Measurements from ENCODE around the gene TRIM24. TPM values are rescaled to one million over a fixed set of nuclear protein-coding genes. Genes with fewer than 3 reads are reported as not detected.

The TRIM24 gene
- total and polyA plus RNA-seq, 10 of the 15 experiments (the other 5 are each of a cell fraction or from before 2014, with no cell fraction given) = 4.6 to 23.5 (median 13.6) TPM

- TF ChIP-seq CHD1 (IDR thresholded peaks at IDR 0.05; ENCODE audit: low read depth, low read length) (no peak), PAX8 (IDR thresholded peaks at IDR 0.05) (no peak), IKZF1 (conservative IDR thresholded peaks at IDR 0.05) (no peak), ZBTB4 (CRISPR knock-in tag; IDR thresholded peaks at IDR 0.05) (no peak), ATF7 (IDR thresholded peaks at IDR 0.05; ENCODE audit: low read depth) (no peak), MLLT1 (IDR thresholded peaks at IDR 0.05) (no peak)
These were observed 150.7 kb downstream of the TRIM24 start (continued) for GRCh38 chr7:138610671-138611170.

- BruUV-seq (replicated peaks) = no TSS peak
- Histone ChIP-seq H2AFZ (ENCODE audit: control insufficient read depth, low read depth, low read length) (no peak overlapping the region), H3K4me1 (ENCODE audit: control insufficient read depth, insufficient read depth, low read length) (no peaks in the 10 kb centered on the region), H3K27me3 (replicated peaks in 1 of 2; ENCODE audit: control insufficient read depth in 2 of 2, insufficient read depth in 2 of 2, low read length in 1 of 2) (no peaks in the 10 kb centered on the region), H3K36me3 (ENCODE audit: control insufficient read depth in 2 of 2, insufficient read depth in 2 of 2, low read length in 1 of 2) (no peaks in the 10 kb centered on the region), H3K4me2 (ENCODE audit: control insufficient read depth, insufficient read depth) (no peak overlapping the region), H4K20me1 (ENCODE audit: control insufficient read depth, insufficient read depth) (no peaks in the 10 kb centered on the region), H3K9me3 (replicated peaks; ENCODE audit: control insufficient read depth, insufficient read depth, low read length) (no peaks in the 10 kb centered on the region), H3K79me2 (ENCODE audit: control insufficient read depth, insufficient read depth, low read length) (no peaks in the 10 kb centered on the region), H3K4me3 (no peak overlapping the region), H3K27ac (ENCODE audit: control insufficient read depth, insufficient read depth) (no peak overlapping the region), H3K9ac (ENCODE audit: control insufficient read depth, insufficient read depth, low read length) (no peak overlapping the region)
- ChIA-PET SMC1A (ENCODE audit: uncharacterized antibody, unreplicated experiment) (no interaction called here), CTCF (no interaction called here), POLR2A (interaction anchor here (0.7 to 0.8 kb wide), 2 partner anchors 16 to 312 kb away, joined by 3 to 7 read pairs; no protein-coding TSS in a partner anchor), RAD21 (ENCODE audit: unreplicated experiment) (no interaction called here)
- DNase-seq (ENCODE audit: low read depth, low spot score) (no peak), FAIRE-seq (no peak), ATAC-seq (no peak)
- in situ Hi-C loops (cut with MboI) (no loop called here), intact Hi-C loops (cut with micrococcal nuclease; ENCODE audit: unreplicated experiment) (no loop called here)
- 100% methylated on average over 2 of the region's 2 CpGs for WGBS (ENCODE audit: insufficient coverage, insufficient replicate concordance, low lambda C conversion rate, missing lambda C conversion rate)
- no peak for TF ChIP-seq HSF1 (IDR thresholded peaks at IDR 0.05; ENCODE audit: low read depth, low read length)
- TF ChIP-seq IKZF1 (conservative IDR thresholded peaks at IDR 0.05) = no peak
- TF ChIP-seq HDGF (IDR thresholded peaks at IDR 0.05) = no peak
- TF ChIP-seq MEF2A (IDR thresholded peaks at IDR 0.05; ENCODE audit: insufficient read depth, low read depth, low read length) = no peak
- no peak for TF ChIP-seq REST (IDR thresholded peaks at IDR 0.05; ENCODE audit: low read depth, low read length)
- TF ChIP-seq RAD51 (IDR thresholded peaks at IDR 0.05) = no peak
These were observed 153.6 kb downstream of the TRIM24 start for GRCh38 chr7:138613630-138614029.

Data from GM12878 (cell line).